H1 (cell line): ENCODE results near the gene TRIM45. TPM values are rescaled to one million over a fixed set of nuclear protein-coding genes. Genes with fewer than 3 reads are reported as not detected.

Source experiments
- CTCF ChIA-PET: fragments of 300-600 bp; sonication (Branson Sonifier 250); formaldehyde crosslinking; loops from one replicate; lab custom pipeline; 2021; ENCODE audit not compliant: partially characterized antibody; lab: Charles Lee
- POLR2A ChIA-PET: fragments of 300-600 bp; sonication (Branson Sonifier 250); formaldehyde crosslinking; loops from one replicate; lab custom pipeline; 2021; ENCODE audit warnings: inconsistent platforms; ENCODE audit not compliant: partially characterized antibody; lab: Charles Lee
- DNase-seq, 2 experiments: peaks; one replicate each; pipeline versions ENCODE4 v3.0.0 to v3.0.0-alpha.2; 2010 to 2022; ENCODE audit warnings: low spot score in 2 of 2, low read depth in 1 of 2, mixed read lengths in 1 of 2
- FAIRE-seq: peaks from 2 replicates; lab custom pipeline; 2011; peaks lifted over from hg19 to GRCh38; lab: Jason Lieb, UNC
- H2AFZ ChIP-seq: 2 replicates; pipeline ENCODE4 v1.8.1; 2012; ENCODE audit warnings: low read length, inconsistent platforms
- H2AK5ac ChIP-seq: 2 replicates; pipeline ENCODE4 v1.6.1; 2013; ENCODE audit warnings: low read depth, low read length
- H2BK120ac ChIP-seq: replicated peaks from 2 replicates; pipeline ENCODE3; 2013; ENCODE audit warnings: low read depth, low read length, inconsistent platforms
- H2BK12ac ChIP-seq: 2 replicates; pipeline ENCODE4 v1.6.1; 2013; ENCODE audit warnings: low read depth, low read length
- H2BK15ac ChIP-seq: 2 replicates; pipeline ENCODE4 v1.6.1; 2013; ENCODE audit warnings: low read length
- H2BK20ac ChIP-seq: 2 replicates; pipeline ENCODE4 v1.6.1; 2013; ENCODE audit warnings: low read length
- H2BK5ac ChIP-seq: 2 replicates; pipeline ENCODE4 v1.6.1; 2013; ENCODE audit warnings: low read depth, low read length
- H3K14ac ChIP-seq: 2 replicates; pipeline ENCODE4 v1.6.1; 2013; ENCODE audit warnings: inconsistent platforms; ENCODE audit not compliant: insufficient read length
- H3K18ac ChIP-seq: 2 replicates; pipeline ENCODE4 v1.6.1; 2013; ENCODE audit warnings: low read length; ENCODE audit errors: extremely low read depth
- H3K23ac ChIP-seq: 2 replicates; pipeline ENCODE4 v1.6.1; 2013; ENCODE audit warnings: inconsistent platforms; ENCODE audit not compliant: insufficient read length
- H3K23me2 ChIP-seq: 2 replicates; pipeline ENCODE4 v1.6.1; 2013; ENCODE audit warnings: low read depth, low read length
- H3K27ac ChIP-seq: 2 replicates; pipeline ENCODE4 v1.6.1; 2011; ENCODE audit warnings: low read depth, low read length, inconsistent platforms
- H3K27me3 ChIP-seq, 4 experiments: replicated peaks in 1 of 4; 1 replicate in 1 of 4; 2 replicates in 3 of 4; pipeline versions ENCODE4 v1.6.1 to v1.8.1; 2011 to 2013; ENCODE audit warnings: low read length in 3 of 4, mild to moderate bottlenecking in 3 of 4, inconsistent platforms in 2 of 4, mixed read lengths in 2 of 4, moderate library complexity in 1 of 4; ENCODE audit not compliant: control insufficient read depth in 3 of 4, insufficient read depth in 3 of 4; ENCODE audit errors: extremely low read depth in 1 of 4
- H3K36me3 ChIP-seq, 4 experiments: 2 replicates each; pipeline versions ENCODE4 v1.6.1 to v1.8.1; 2011 to 2013; ENCODE audit warnings: mild to moderate bottlenecking in 4 of 4, low read length in 3 of 4, moderate library complexity in 2 of 4, control low read depth in 1 of 4, inconsistent platforms in 1 of 4; ENCODE audit not compliant: insufficient read depth in 4 of 4, control insufficient read depth in 2 of 4
- H3K4ac ChIP-seq: replicated peaks from 2 replicates; pipeline ENCODE3; 2013; ENCODE audit warnings: low read length, low read depth, mixed read lengths, inconsistent platforms; ENCODE audit not compliant: insufficient read length
- H3K4me1 ChIP-seq, 4 experiments: replicated peaks in 1 of 4; 1 replicate in 1 of 4; 2 replicates in 3 of 4; pipeline versions ENCODE4 v1.6.1 to v1.8.1; 2011 to 2013; ENCODE audit warnings: low read length in 3 of 4, inconsistent platforms in 2 of 4, mixed read lengths in 1 of 4; ENCODE audit not compliant: insufficient read depth in 4 of 4, control insufficient read depth in 3 of 4
- H3K4me2 ChIP-seq, 2 experiments: 2 replicates each; pipeline versions ENCODE4 v1.6.1 to v1.8.1; 2011 to 2013; ENCODE audit warnings: low read depth in 2 of 2, low read length in 2 of 2, control low read depth in 1 of 2, inconsistent platforms in 1 of 2, mild to moderate bottlenecking in 1 of 2; ENCODE audit not compliant: insufficient read depth in 1 of 2
- H3K4me3 ChIP-seq, 4 experiments: fragments of 200-600, 300-600 bp in 1 of 4; sonication (generic), shearing (Covaris generic), sonication (Bioruptor Twin) in 1 of 4; 2 replicates each; pipeline versions ENCODE4 v1.5.1 to v1.8.1; 2011 to 2016; ENCODE audit warnings: low read length in 4 of 4, low read depth in 3 of 4, control low read depth in 2 of 4, inconsistent platforms in 2 of 4, mild to moderate bottlenecking in 2 of 4, mixed read lengths in 1 of 4, moderate library complexity in 1 of 4; ENCODE audit not compliant: insufficient read depth in 2 of 4; ENCODE audit errors: extremely low read depth in 1 of 4
- H3K56ac ChIP-seq: replicated peaks from 2 replicates; pipeline ENCODE3; 2013; ENCODE audit warnings: low read depth, mild to moderate bottlenecking, mixed read lengths, low read length, inconsistent platforms; ENCODE audit not compliant: insufficient read length
- H3K79me1 ChIP-seq: 2 replicates; pipeline ENCODE4 v1.6.1; 2013; ENCODE audit warnings: low read depth, low read length, control low read depth
- H3K79me2 ChIP-seq, 2 experiments: 2 replicates each; pipeline versions ENCODE4 v1.6.1 to v1.8.1; 2012 to 2013; ENCODE audit warnings: low read length in 2 of 2, mild to moderate bottlenecking in 2 of 2, inconsistent platforms in 1 of 2; ENCODE audit not compliant: insufficient read depth in 2 of 2, control insufficient read depth in 1 of 2
- H3K9ac ChIP-seq, 4 experiments: replicated peaks in 1 of 4; 1 replicate in 1 of 4; 2 replicates in 3 of 4; pipeline versions ENCODE4 v1.6.1 to v1.8.1; 2011 to 2013; ENCODE audit warnings: low read depth in 3 of 4, low read length in 3 of 4, control low read depth in 2 of 4, mild to moderate bottlenecking in 2 of 4, moderate library complexity in 2 of 4, inconsistent platforms in 1 of 4; ENCODE audit errors: extremely low read depth in 1 of 4
- H3K9me3 ChIP-seq, 2 experiments: 2 replicates each; pipeline versions ENCODE4 v1.6.1 to v1.8.1; 2012 to 2013; ENCODE audit warnings: mild to moderate bottlenecking in 2 of 2, moderate library complexity in 2 of 2, control low read depth in 1 of 2, inconsistent platforms in 1 of 2, low read depth in 1 of 2, low read length in 1 of 2, mixed read lengths in 1 of 2; ENCODE audit not compliant: insufficient read depth in 2 of 2
- H4K20me1 ChIP-seq, 2 experiments: replicated peaks in 1 of 2; 2 replicates each; pipeline versions ENCODE3 to v1.8.1; 2011 to 2013; ENCODE audit warnings: inconsistent platforms in 2 of 2, low read length in 2 of 2, mild to moderate bottlenecking in 1 of 2; ENCODE audit not compliant: insufficient read depth in 2 of 2, control insufficient read depth in 1 of 2
- H4K5ac ChIP-seq: 2 replicates; pipeline ENCODE4 v1.6.1; 2013; ENCODE audit warnings: low read length, low read depth, mixed read lengths, inconsistent platforms; ENCODE audit not compliant: insufficient read length
- H4K8ac ChIP-seq: 2 replicates; pipeline ENCODE4 v1.8.0; 2013; ENCODE audit warnings: mild to moderate bottlenecking, moderate library complexity, low read length, inconsistent platforms; ENCODE audit not compliant: insufficient read depth; ENCODE audit errors: extremely low read depth
- H4K91ac ChIP-seq: replicated peaks from 2 replicates; pipeline ENCODE3; 2013; ENCODE audit warnings: low read length, mixed read lengths, inconsistent platforms; ENCODE audit not compliant: insufficient read length
- ASH2L ChIP-seq: fragments of 200-600, 300-600 bp; sonication (generic); IDR thresholded peaks from one replicate; pipeline ENCODE4 v1.7.1; 2017; ENCODE audit warnings: low read length
- BACH1 ChIP-seq: IDR thresholded peaks from 2 replicates; pipeline ENCODE4 v1.6.1; 2012; ENCODE audit warnings: low read length, improper control_type of control experiment
- CTBP2 ChIP-seq: IDR thresholded peaks from 2 replicates; pipeline ENCODE4 v1.7.0; 2011; ENCODE audit warnings: borderline replicate concordance, mild to moderate bottlenecking, moderate library complexity, mixed read lengths, low read length; ENCODE audit not compliant: insufficient read depth, insufficient read length
- EP300 ChIP-seq, 2 experiments: IDR thresholded peaks; 1 replicate in 1 of 2; 2 replicates in 1 of 2; pipeline ENCODE4 v1.6.1; 2011 to 2012; ENCODE audit warnings: low read depth in 2 of 2, low read length in 2 of 2, mild to moderate bottlenecking in 2 of 2, borderline replicate concordance in 1 of 2, inconsistent platforms in 1 of 2, moderate library complexity in 1 of 2
- PHF8 ChIP-seq: fragments of 200-600 bp; sonication (generic); conservative IDR thresholded peaks from 2 replicates; pipeline ENCODE4 v1.7.1; 2012; ENCODE audit warnings: low read depth, mild to moderate bottlenecking, inconsistent platforms, low read length, moderate library complexity
- RXRA ChIP-seq: IDR thresholded peaks from 2 replicates; pipeline ENCODE4 v1.6.1; 2011; ENCODE audit warnings: low read depth, mild to moderate bottlenecking, low read length, moderate library complexity; ENCODE audit not compliant: insufficient read depth
- SIRT6 ChIP-seq: IDR thresholded peaks from one replicate; pipeline ENCODE4 v1.7.1; 2012; ENCODE audit warnings: low read length, inconsistent platforms
- WGBS, 2 experiments: shearing (Covaris generic) in 1 of 2; methylation state at CpG; one replicate each; pipeline versions ENCODE4 v1.1.6 to v1.1.7; 2013 to 2015; ENCODE audit warnings: low lambda C conversion rate in 2 of 2, mixed read lengths in 2 of 2, inconsistent platforms in 1 of 2, low coverage in 1 of 2, missing lambda C conversion rate in 1 of 2; ENCODE audit not compliant: insufficient replicate concordance in 2 of 2, insufficient coverage in 1 of 2, insufficient read length in 1 of 2; ENCODE audit errors: extremely low coverage in 1 of 2, missing lambda C conversion rate in 1 of 2; 5-methylcytosine and 5-hydroxymethylcytosine counted together
- polyA plus RNA-seq, 7 experiments: library from polyadenylated mRNA; depleted of rRNA in 3 of 7; stranded (reverse) in 5 of 7; unstranded in 2 of 7; fragments of >200 nt in 5 of 7; fragments of 200-250 nt in 2 of 7; gene quantifications; 1 replicate in 5 of 7; 2 replicates in 1 of 7; 4 replicates in 1 of 7; pipeline versions ENCODE4 v1.2.1 to v1.2.3, GENCODE V29; 2011 to 2013; ENCODE audit warnings: missing spikeins in 2 of 7, mixed read lengths in 2 of 7
- total RNA-seq: library from RNA; stranded (reverse); fragmentation: NEBNext Ultra II Directional; extraction: Animal tissue kit (Norgen Biotek cat#: 25700); gene quantifications from 2 replicates; pipeline ENCODE4 v1.2.1, GENCODE V29; 2021
- TF ChIP-seq, protein P1 (sequence below): IDR thresholded peaks from 2 replicates; pipeline ENCODE4 v1.6.1; 2012; ENCODE audit warnings: low read length, inconsistent platforms

The TRIM45 gene
- total and polyA plus RNA-seq, 2 of the 8 experiments (the other 6 are each of a cell fraction or from before 2014, with no cell fraction given): 13.7 to 16.7 TPM

- H3K23ac ChIP-seq: no peak overlapping the region
- DNase-seq: no peak
- H3K4me3 ChIP-seq: peak overlapping the region; percentile 59 to 79 (median 75)
- peak overlapping the region; percentile 53; the same call in 1 of the 2 replicates for H2BK15ac ChIP-seq
- H3K79me2 ChIP-seq: no peaks in the 10 kb centered on the region; a peak in 1 of 4 replicates
- peak overlapping the region; percentile 55 for H3K27ac ChIP-seq
- H3K9me3 ChIP-seq: no peaks in the 10 kb centered on the region
- peak overlapping the region; percentile 34 for H3K18ac ChIP-seq
- peak overlapping the region; percentile 43; the same call in 1 of the 2 replicates for H2AFZ ChIP-seq
- H3K4me2 ChIP-seq: peak overlapping the region; percentile 85 to 98
- no peaks in the 10 kb centered on the region for H4K20me1 ChIP-seq
- no peak overlapping the region for H2BK20ac ChIP-seq
- 32% methylated on average over 32 of the region's 32 CpGs; no CpG with 5 or more reads in 1 of the 2 experiments for WGBS, 2 experiments
- peaks cover 5% of the 10 kb centered on the region; the same call in 1 of the 2 replicates for H3K23me2 ChIP-seq
- peak overlapping the region; percentile 80 for H4K5ac ChIP-seq
- H3K79me1 ChIP-seq: no peaks in the 10 kb centered on the region
- H3K14ac ChIP-seq: no peak overlapping the region
- H2BK5ac ChIP-seq: peak overlapping the region; percentile 53; the same call in 1 of the 2 replicates
- H3K9ac ChIP-seq: peak overlapping the region in 2 of 4 experiments; percentile 60 to 70; a peak in 5 of 7 replicates
- peak overlapping the region; percentile 72; the same call in 1 of the 2 replicates for H4K8ac ChIP-seq
- H3K27me3 ChIP-seq: no peaks in the 10 kb centered on the region; a peak in 1 of 7 replicates
- CTCF ChIA-PET: interaction anchor here (0.6 to 13.2 kb wide), 19 partner anchors 9 to 533 kb away, joined by 3 to 114 read pairs (median 3); partner anchors contain the start of gene TTF2
- TF ChIP-seq EP300 (IDR thresholded peaks at IDR 0.05; ENCODE audit: borderline replicate concordance in 1 of 2, low read depth in 2 of 2, low read length in 2 of 2) (no peak), BACH1 (peak; percentile 2; the same call in 1 of the 2 replicates), SIRT6 (no peak), ASH2L (peak; percentile 63), PHF8 (0 out of 2 replicates have a peak, but pooled peaks have one; percentile 21), CTBP2 (peak; percentile 5), RXRA (no peak)
- TF ChIP-seq, protein P1, sequence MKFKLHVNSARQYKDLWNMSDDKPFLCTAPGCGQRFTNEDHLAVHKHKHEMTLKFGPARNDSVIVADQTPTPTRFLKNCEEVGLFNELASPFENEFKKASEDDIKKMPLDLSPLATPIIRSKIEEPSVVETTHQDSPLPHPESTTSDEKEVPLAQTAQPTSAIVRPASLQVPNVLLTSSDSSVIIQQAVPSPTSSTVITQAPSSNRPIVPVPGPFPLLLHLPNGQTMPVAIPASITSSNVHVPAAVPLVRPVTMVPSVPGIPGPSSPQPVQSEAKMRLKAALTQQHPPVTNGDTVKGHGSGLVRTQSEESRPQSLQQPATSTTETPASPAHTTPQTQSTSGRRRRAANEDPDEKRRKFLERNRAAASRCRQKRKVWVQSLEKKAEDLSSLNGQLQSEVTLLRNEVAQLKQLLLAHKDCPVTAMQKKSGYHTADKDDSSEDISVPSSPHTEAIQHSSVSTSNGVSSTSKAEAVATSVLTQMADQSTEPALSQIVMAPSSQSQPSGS: no peak
- TF ChIP-seq, all 59 proteins: peak for 4
- POLR2A ChIA-PET: interaction anchor here (0.7 to 2.5 kb wide), 15 partner anchors 9 to 164 kb away, joined by 3 to 19 read pairs (median 3); partner anchors contain the start of gene TTF2
- Histone ChIP-seq H2AK5ac (no peak overlapping the region), H3K36me3 (peaks cover 4 to 10% (median 8%) of the 10 kb centered on the region in 4 experiments; a peak in 7 of 8 replicates), H2BK120ac (no peak overlapping the region), H3K56ac (no peak overlapping the region), H2BK12ac (no peak overlapping the region; the same call in 1 of the 2 replicates), H3K4me1 (peaks cover 2 to 14% (median 8%) of the 10 kb centered on the region in 4 experiments), H4K91ac (peak overlapping the region; percentile 14), H3K4ac (no peak overlapping the region)
- no peak for FAIRE-seq
Measured at GRCh38 chr1:117122330-117123025, 929 bp upstream of the TRIM45 start.
